Fibroblast of skin of right biceps (primary cell): Measurements from ENCODE around the gene TOGARAM1.

Source experiments
- DNase-seq: peaks from one replicate; pipeline ENCODE4 v3.0.0-alpha.2; 2013

TOGARAM1 gene

DNA sequence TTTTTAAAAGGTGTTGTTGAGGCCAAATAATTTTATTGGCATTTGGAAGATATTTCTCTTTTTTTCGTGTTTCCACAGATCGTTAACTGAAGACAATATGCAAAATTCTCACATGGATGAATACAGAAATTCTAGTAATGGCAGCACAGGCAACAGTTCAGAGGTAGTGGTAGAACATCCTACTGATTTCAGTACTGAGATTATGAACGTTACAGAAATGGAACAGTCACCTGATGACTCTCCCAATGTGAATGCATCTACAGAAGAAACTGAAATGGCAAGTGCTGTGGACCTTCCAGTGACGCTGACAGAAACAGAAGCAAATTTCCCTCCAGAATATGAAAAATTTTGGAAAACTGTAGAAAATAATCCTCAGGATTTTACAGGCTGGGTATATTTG is 133.2 kb downstream of the TOGARAM1 start:
- no peak for DNase-seq

DNA sequence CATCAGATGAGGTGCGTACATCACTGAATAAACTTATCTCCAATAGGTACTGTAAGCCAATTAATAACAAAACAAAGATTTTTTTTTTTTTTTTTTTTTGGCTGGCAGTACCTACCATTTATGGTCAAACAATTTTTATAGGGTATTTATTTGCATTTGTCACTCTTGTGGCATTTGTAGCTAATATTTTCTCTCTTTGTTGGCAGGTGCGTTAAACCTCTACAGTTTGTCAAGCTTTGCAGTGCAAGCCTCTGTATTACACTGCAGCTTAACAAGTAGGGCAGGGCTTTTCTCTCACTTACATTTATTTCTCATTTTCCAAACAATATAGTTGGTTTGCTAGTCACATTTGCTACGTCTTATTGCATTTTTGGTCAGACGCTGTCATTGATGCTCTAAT is 134.2 kb downstream of the TOGARAM1 start:
- DNase-seq = no peak

DNA sequence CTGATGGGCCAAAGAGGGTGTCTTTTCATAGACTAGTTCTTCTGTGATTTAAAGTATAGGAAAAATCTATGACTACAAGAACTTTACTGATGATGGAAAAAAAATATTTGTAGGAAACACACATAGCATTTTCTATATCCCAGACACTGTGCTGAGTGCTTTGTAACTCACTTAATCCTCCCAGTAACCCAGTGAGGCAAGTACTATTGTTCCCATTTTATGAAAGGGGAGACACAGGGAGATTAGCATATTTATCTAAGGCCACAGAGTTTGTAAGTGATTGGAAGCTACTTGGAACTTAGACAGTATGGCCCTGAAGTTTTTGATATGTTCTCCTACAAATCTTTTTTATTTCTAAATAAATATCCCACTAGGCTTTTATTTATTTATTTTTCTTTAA is 141.8 kb downstream of the TOGARAM1 start:
- DNase-seq = no peak

DNA sequence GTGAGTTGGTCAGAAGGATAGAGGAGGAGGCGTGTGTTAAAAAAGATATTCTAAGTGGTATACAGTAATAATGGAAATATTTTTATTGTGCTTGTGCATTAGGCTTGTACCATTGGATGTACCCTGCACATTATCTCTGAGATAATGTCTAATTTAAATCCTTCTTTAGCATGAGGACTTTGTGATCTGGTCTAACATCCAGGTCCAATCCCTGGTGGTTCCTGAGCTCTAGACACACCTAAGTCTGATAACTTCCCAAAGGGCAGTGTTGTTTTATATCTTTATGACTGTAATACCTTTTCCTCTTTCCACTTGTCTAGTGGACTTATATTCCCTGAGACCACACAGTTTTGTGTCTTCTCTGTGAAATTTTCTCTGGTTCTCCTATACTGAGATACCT is 142.6 kb downstream of the TOGARAM1 start:
- DNase-seq = no peak

DNA sequence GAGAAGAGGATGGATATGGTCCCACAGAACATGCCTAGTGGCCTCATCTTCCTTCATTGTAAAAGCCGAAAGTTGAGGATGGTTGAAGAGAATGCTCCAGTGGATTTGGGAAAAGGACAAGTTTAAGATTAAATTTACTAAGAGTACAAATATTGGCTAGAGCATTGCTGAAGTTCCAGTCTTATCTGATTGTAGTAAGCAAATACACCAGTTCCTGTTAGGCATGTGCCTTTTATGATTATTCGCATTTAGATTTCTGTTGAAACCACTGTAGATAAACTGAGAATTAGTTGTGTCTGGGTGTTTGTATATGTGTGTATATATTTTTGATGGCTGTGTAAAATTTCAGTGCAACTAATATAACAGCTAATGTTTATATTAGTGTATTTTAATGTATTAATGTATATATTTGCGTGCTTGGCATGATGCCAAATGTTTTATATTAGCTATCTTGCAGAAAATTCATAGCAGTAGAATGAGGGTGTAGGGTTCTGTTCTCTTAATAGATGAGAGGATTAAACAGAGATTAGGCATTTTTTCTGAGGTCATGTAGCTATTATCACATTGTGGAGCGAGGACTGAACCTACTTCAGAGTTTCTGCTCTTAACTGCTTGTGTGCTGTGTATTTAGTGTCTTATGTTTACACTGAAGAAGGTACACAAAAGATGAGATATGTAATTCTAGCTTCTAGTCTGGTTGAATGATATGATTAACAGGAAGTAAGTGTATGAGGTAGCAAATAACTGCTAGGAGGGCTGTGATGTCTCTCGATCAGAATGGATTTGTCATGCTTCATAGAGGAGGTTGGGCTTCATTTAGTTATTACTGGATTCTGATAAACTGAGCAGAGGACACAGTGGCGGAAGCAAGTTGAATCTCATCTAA is 151.1 kb downstream of the TOGARAM1 start:
- no peak for DNase-seq

DNA sequence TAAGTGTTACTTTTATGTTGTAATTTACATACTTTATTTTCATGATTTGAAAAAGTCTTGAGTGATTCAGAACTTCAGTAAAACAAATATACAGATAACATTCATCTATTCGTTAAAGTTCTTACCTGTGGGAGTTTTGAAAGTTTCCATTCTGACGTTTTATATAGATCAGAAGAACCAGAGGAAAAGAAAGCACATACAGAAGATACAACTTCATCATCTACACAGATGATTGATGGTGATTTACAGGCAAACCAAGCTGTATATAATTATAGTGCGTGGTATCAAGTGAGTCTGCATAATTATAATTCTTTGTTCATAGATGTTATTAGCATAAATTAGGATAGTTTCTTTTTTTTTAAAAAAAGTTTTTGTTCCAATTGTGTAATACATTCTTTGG is 152.3 kb downstream of the TOGARAM1 start:
- DNase-seq = no peak

DNA sequence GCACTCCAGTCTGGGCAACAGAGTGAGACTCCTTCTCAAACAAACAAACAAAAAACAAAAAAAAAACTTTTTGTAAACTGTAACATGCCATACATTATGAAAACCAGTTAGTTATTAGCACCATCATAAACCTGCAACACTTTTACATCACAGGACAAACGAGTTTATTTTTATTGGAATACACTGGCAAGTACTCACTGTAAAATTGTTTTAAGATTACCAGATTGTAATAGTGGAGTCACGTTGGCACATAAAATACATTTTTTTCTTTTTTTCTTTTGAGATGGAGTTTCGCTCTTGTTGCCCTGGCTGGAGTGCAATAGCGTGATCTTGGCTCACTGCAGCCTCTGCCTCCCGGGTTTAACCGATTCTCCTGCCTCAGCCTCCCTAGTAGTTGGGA is 156.6 kb downstream of the TOGARAM1 start:
- no peak for DNase-seq

DNA sequence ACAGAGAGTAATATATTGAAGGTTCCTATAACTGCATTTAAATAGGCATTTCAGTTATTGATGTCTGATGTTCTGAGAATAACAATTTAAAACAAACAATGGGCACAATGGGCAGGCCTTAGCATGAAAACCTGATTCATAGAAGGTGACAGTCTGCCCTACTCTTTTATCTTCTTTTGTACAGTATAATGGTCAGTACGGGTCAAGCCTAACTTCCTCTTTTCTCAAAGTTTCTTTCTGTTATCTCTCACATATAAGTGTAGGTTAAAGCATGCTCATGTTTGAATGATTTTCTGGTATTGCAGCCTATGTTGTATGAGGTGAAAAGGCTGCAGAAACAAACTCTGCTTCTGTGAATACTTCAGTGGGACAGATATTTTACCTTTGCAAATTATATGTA is 158.1 kb downstream of the TOGARAM1 start:
- no peak for DNase-seq

DNA sequence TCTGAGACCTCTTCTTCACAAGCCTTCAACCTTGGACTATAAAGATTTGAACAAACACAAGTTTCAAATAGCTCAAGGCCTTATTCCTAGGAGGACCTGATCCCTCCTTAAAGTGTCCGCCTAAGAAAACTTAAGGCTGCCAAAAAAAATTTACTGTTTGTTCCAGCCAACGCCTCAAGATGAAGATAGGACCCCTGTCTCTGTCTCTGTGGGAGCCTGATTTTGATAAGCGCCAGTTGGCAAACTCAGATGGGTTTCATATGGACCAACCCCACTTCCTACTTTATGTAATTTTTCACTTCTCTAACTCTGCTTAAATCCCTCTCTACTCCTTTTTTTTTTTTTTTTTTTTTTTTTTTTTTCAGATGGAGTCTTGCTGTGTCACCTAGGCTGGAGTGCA is 161.3 kb downstream of the TOGARAM1 start:
- no peak for DNase-seq
